Upper lobe of left lung (tissue), 4 donors: ENCODE results near the gene KDM4D.

ENCODE experiments used
- CTCF ChIP-seq, 6 experiments: fragments of 450-650 bp in 4 of 6; fragments of 200-600 bp in 2 of 6; sonication (generic) in 2 of 6; IDR thresholded peaks; one replicate each; pipeline ENCODE4 v1.5.1; 2016 to 2019; ENCODE audit warnings: antibody characterized with exemption in 6 of 6
- POLR2A ChIP-seq, 4 donors: fragments of 450-650 bp; IDR thresholded peaks; one replicate each; pipeline ENCODE4 v1.5.1; 2016 to 2017; ENCODE audit warnings: antibody characterized with exemption in 4 of 4, mild to moderate bottlenecking in 2 of 4
- POLR2AphosphoS5 ChIP-seq, 2 donors: sonication (generic); formaldehyde crosslinking; IDR thresholded peaks; one replicate each; pipeline ENCODE4 v1.5.1; 2017; ENCODE audit warnings: antibody characterized with exemption in 2 of 2

- no peak for TF ChIP-seq CTCF (IDR thresholded peaks at IDR 0.05)
- peak; percentile 86 to 91 for TF ChIP-seq POLR2AphosphoS5 (IDR thresholded peaks at IDR 0.05)
- TF ChIP-seq POLR2A (IDR thresholded peaks at IDR 0.05) = peak in 3 of 4 donors; percentile 28 to 71 (median 69)
Measured at GRCh38 chr11:94973099-94973968, at the start of gene KDM4D, which contains the start of gene CWC15.
